ENCODE results near the gene GMDS. TPM values are rescaled to one million over a fixed set of nuclear protein-coding genes. Genes with fewer than 3 reads are reported as not detected.

GMDS gene
- total RNA-seq, 1 experiment from 2014 or later, result 27.6 TPM

GRCh38 chr6:1688396-1688795 is 557.0 kb downstream of the GMDS start:
- H3K4me2 ChIP-seq (ENCODE audit: insufficient read depth, insufficient read length, low read length), result no peak overlapping the region
- no peak for TF ChIP-seq CTCF (conservative IDR thresholded peaks at IDR 0.05)
- H3K27ac ChIP-seq (ENCODE audit: insufficient read length, low read depth, low read length), result no peak overlapping the region
- H2BK20ac ChIP-seq (ENCODE audit: low read depth, low read length, poor library complexity, severe bottlenecking), result no peak overlapping the region
- H3K23ac ChIP-seq (ENCODE audit: insufficient read length, low read depth, low read length), result no peak overlapping the region
- H3K9me3 ChIP-seq (ENCODE audit: control insufficient read depth, low read depth, low read length), result no peaks in the 10 kb centered on the region
- H2BK12ac ChIP-seq (ENCODE audit: insufficient read length, low read depth, low read length), result no peak overlapping the region
- no peak for DNase-seq
- no peaks in the 10 kb centered on the region; the same call in 1 of the 2 replicates for H3K4me1 ChIP-seq (ENCODE audit: insufficient read depth, low read length)
- Mint-ChIP-seq H3K4me3 (no peak overlapping the region), H3K27me3 (ENCODE audit: low read depth) (no peaks in the 10 kb centered on the region), H3K36me3 (ENCODE audit: insufficient read depth in 1 of 3, low read depth in 3 of 3) (no peaks in the 10 kb centered on the region; a peak in 1 of 7 replicates), H3K4me1 (peaks cover 9 to 14% of the 10 kb centered on the region in 2 experiments), H3K27ac (no peak overlapping the region), H3K9me3 (peaks cover 2 to 3% of the 10 kb centered on the region in 2 experiments; a peak in 2 of 5 replicates)
- H2BK120ac ChIP-seq (ENCODE audit: low read depth, low read length, poor library complexity, severe bottlenecking), result no peak overlapping the region
- no peak overlapping the region for H3K18ac ChIP-seq (ENCODE audit: insufficient read length, low read depth, low read length)
- no peaks in the 10 kb centered on the region for H3K23me2 ChIP-seq (ENCODE audit: insufficient read length, low read depth, low read length, poor library complexity, severe bottlenecking)
- H2AFZ ChIP-seq (ENCODE audit: low read length), result no peak overlapping the region
- no peak overlapping the region for H4K5ac ChIP-seq (ENCODE audit: insufficient read length, low read depth, low read length)
- H3K79me2 ChIP-seq (ENCODE audit: insufficient read depth, low read length), result no peaks in the 10 kb centered on the region
- WGBS (ENCODE audit: extremely low coverage, insufficient read length, low lambda C conversion rate), result no CpG with 5 or more reads among the region's 3 CpGs
- H3K27me3 ChIP-seq (ENCODE audit: insufficient read depth, low read length), result no peaks in the 10 kb centered on the region; the same call in 1 of the 2 replicates
- H3K56ac ChIP-seq (ENCODE audit: insufficient read length, low read depth, low read length), result no peak overlapping the region
- no peak overlapping the region for H3K14ac ChIP-seq (ENCODE audit: insufficient read depth, low read length)
- no peak overlapping the region for H3T11ph ChIP-seq (ENCODE audit: low read length)
- H2BK15ac ChIP-seq (ENCODE audit: low read depth, low read length), result no peak overlapping the region
- H3K4ac ChIP-seq (ENCODE audit: low read depth, low read length), result no peak overlapping the region
- no peak overlapping the region for H4K91ac ChIP-seq (ENCODE audit: insufficient read length, low read depth, low read length)
- no peaks in the 10 kb centered on the region for H4K20me1 ChIP-seq (ENCODE audit: control insufficient read depth, insufficient read depth, insufficient read length)
- H3K9ac ChIP-seq (ENCODE audit: extremely low read depth, insufficient read length, low read length), result no peak overlapping the region
- no peaks in the 10 kb centered on the region for H3K79me1 ChIP-seq (ENCODE audit: insufficient read depth, low read depth, low read length, poor library complexity, severe bottlenecking)
- no peak overlapping the region for H2BK5ac ChIP-seq (ENCODE audit: insufficient read length, low read length)
- no peak overlapping the region for H2AK5ac ChIP-seq (ENCODE audit: insufficient read length, low read length)
- H4K8ac ChIP-seq (replicated peaks; ENCODE audit: insufficient read length, low read depth, low read length), result no peak overlapping the region
